LHCN-M2 (cell line): ENCODE data around the gene NUP155. TPM values are rescaled to one million over a fixed set of nuclear protein-coding genes. Genes with fewer than 3 reads are reported as not detected.
A peak's percentile ranks its signal among the peaks of the same experiment; 100 is the strongest.
"Not testable (repeated sequence)": the region's sequence is repeated elsewhere in the genome, so short reads cannot be mapped to it uniquely, and the experiment has no call there.

Experiments
- DNase-seq: peaks from one replicate; pipeline ENCODE4 v3.0.0-alpha.2; 2012; ENCODE audit warnings: low read depth
- polyA plus RNA-seq: library from polyadenylated mRNA; unstranded; fragments of >200 nt; gene quantifications from one replicate; pipeline ENCODE4 v1.2.1, GENCODE V29; 2012; ENCODE audit warnings: missing spikeins
- total RNA-seq: library from RNA; depleted of rRNA; stranded (reverse); fragments of >200 nt; gene quantifications from 2 replicates; pipeline ENCODE4 v1.2.3, GENCODE V29; 2014; rRNA removed

Gene NUP155
- 47.0 and 47.5 TPM in 2 replicates for total RNA-seq
- polyA plus RNA-seq: 10.8 TPM

DNA sequence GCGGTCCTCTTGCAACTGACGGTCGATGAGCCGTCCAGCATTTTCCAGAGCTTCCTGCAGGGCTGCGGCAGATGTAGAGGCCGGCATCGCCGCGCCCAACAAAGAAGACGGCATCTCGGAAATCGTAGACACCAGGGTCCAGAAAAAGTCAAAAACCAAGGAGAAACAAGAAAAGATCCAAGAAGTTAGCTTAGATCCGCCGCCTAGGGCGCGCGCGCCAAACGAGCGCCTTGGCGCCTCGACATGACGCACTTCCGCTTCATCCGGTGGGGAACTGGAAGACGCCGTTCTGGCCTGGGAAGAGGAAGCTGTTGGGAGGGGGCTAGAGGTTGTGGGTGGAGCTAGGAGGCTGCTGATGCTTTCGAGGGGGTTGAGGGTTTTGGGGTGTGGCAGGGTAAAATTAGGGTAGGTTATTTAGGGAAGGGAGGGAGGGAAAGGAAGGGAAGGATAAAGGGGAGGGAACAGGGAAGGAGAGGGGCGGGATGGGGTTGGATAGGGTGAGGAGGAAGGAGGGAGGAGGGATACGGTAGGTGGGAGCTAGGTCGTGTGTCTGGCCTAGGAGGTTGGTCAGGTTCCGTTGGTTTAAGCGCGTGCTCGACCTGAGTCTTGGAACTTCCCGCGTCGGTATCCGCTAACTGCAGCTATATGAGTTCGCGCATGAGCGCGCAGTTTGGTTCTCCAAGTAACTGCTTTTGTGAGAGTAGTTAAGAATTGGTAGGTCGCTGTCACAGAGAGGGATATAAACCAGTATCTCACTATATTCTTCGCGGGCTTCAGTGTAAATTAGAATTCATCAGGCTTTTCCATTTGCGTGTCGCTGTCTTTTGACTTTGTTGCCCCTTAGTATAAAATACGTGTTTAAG is at the start of gene NUP155:
NUP155 (minus strand) TSS at position 243 of the 863 bp plus-strand sequence; CDS start at position 114, 129 bp downstream.
- DNase-seq: peak; percentile 95

DNA sequence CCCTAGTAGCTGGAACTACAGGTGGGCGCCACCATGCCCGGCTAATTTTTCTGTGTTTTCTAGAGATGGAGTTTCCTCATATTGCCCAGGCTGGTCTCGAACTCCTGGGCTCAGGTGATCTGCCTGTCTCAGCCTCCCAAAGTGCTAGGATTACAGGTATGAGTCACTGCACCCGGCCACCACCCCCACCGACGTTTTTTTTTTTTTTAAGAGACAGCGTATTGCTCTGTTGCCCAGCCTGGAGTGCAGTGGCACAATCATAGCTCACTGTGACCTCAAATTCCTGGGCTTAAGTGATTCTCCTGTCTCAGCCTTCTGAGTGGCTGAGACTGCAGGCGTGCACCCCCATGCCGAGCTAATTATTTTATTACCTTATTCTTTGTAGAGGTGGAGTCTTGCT is 46.4 kb upstream of the NUP155 start:
- no peak for DNase-seq

DNA sequence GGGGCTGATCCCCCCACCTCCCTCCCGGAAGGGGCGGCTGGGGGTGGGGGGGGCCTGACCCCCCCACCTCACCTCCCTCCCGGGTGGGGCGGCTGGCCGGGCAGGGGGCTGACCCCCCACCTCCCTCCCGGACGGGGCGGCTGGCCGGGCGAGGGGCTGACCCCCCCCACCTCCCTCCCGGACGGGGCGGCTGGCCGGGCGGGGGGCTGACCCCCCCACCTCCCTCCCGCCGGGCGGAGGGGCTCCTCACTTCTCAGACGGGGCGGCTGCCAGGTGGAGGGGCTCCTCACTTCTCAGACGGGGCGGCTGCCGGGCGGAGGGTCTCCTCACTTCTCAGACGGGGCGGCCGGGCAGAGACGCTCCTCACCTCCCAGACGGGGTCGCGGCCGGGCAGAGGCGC is 44.5 kb upstream of the NUP155 start:
- not testable (repeated sequence) for DNase-seq

DNA sequence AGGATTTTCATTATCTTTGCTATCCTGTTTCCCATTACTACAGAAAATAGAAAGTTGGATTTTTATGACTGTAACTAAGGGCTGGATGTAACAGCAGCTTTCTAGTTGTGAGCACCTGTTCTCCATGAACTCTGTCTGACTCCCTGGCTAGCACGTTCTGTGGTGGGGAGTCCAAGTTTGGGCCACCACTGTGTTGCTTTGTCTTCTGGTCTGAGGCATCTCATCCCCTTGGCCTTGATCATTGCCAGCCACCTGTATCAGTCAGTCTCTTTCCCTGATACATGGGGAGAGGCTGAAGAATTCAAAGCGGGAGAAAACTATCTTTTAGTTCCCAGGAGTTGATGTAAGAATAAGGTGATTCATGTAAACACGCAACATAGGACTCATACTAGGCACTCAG is 41.6 kb upstream of the NUP155 start:
- DNase-seq: peak; percentile 69

DNA sequence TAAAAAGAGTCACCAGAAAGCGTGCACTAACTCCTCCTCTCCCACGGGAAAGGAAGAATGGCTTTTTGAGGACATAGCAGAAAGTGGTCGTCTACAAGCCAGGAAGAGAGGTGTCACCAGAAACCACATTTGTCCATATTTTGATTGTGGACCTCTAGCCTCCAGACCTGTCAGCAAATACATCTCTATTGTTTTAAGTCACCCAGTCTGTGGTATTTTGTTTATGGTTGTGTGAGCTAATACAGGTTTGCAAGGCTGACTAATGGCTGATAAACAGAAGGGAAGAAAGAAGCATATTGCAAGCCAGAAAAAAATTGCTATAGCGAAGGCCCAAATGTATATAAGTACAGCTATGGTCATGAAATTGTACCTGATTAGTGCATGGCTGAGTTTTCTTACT is 29.6 kb upstream of the NUP155 start:
- no peak for DNase-seq

DNA sequence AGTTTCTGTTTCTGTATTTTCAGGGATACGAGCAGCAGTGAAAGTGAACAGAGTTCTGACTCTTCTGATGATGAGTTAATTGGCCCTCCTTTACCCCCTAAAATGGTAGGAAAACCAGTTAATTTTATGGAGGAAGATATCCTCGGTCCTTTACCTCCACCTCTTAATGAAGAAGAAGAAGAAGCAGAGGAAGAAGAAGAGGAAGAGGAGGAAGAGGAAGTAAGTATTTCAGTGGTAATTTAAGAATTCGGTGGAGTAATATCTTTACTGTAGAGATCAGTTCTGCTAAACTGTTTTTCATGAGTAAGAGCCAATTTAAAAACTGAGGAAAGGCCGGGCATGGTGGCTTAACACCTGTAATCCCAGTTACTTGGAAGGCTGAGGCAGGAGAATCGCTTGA is 25.4 kb upstream of the NUP155 start:
- DNase-seq: no peak

DNA sequence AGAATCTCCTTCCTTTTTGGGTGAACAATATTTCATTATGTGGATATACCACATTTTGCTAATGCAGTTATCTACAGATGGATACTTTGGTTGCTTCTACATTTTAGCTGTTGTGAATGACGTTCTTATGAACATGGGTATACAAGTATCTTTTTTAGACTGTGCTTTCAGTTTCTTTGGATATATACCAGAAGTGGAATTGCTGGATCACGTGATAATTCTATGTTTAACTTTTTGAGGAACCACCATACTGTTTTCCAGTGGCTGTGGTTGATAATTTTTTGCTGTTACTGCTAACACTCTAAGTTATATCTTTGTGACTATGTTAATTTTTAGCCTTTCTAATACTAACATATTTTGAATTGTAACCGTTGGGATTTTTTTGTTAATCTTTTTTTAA is 20.7 kb upstream of the NUP155 start:
- no peak for DNase-seq

DNA sequence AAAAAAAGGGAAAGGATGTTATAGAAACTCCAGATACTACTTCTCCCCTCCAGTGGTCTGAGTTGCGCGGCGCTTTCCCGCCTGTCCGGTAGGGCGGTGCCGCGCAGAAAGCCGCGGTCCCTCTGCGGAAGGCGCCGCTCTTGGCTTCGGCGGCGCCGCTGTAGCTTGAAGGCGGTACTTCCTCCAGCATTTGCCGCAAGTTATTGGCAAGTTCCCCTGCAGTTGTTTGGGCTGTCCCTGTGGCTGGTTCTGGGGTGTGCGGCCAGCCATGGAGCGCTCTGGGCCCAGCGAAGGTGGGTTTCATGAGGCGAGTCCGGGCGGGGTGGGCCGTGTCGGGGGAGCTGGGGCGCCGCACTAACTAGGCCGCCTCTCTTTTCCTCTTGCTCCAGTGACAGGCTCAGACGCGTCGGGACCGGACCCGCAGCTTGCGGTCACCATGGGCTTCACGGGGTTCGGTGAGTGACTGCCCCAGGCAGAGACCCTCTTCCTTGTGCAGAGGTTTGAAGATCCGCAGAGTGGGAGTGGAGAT is 8.3 kb upstream of the NUP155 start, which contains the start of gene WDR70:
WDR70 (plus strand) TSS at position 219 of the 529 bp plus-strand sequence; CDS start at position 269, 50 bp downstream.
- DNase-seq: peak; percentile 87

DNA sequence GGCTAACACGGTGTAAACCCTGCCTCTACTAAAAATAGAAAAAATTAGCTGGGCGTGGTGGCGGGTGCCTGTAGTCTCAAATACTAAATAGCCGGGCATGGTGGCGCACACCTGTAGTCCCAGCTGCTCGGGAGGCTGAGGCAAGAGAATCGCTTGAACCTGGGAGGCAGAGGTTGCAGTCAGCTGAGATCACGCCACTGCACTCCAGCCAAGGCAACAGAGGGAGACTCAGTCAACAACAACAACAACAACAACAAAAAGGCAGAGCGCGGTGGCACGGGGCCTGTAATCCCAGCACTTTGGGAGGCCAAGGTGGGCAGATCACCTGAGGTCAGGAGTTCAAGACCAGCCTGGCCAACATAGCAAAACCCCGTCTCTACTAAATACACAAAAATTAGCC is 7.2 kb upstream of the NUP155 start:
- DNase-seq: not testable (repeated sequence)

DNA sequence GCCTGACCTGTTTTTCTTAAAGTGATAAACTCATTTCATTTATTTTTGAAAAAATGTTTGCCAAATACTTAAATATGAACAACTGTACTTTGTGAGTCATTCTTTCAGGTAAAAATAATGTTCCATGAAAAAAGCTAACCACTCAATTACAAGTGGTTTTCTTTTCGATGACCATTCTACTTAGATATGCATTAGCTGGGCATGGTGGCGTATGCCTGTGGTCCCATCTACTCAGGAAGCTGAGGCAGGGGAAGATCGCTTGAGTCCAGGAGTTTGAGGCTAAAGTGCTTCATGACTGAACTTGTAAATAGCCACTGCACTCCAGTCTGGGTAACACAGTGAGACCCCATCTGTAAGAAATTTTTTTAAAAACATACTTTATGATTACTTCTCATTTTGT is 4.2 kb upstream of the NUP155 start:
- DNase-seq: peak; percentile 19

DNA sequence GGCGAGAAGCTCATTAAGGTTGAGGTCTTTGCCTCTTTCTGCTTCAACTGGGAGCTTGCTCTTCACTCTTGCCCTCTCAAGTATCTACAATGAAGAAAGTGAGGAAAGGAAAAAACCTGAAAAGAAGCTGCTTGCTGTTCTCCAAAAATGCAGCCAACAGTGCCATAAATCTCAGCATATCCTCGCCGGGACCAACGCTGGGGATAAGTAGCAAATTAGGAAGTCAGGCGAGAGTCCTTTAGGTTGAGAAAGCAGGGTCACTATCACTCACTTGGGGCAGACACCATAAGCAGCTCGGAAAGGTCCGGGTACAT is 399 bp downstream of the NUP155 start:
- DNase-seq: peak; percentile 0

DNA sequence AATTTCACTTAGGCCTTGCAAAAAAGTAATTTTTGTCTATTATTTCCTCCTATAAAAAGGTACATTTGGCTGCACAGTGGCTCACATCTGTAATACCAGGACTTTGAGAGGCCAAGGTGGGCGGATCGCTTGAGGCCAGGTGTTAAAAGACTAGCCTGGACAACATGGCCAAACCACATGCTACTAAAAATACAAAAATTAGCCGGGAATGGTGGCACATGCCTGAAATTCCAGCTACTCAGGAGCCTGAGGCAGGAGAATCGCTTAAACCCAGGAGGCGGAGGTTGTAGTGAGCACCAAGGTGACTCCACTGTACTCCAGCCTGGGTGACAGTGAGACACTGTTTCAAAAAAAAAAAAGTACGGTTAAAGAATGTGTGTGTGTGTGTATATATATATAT is 15.7 kb downstream of the NUP155 start:
- no peak for DNase-seq

DNA sequence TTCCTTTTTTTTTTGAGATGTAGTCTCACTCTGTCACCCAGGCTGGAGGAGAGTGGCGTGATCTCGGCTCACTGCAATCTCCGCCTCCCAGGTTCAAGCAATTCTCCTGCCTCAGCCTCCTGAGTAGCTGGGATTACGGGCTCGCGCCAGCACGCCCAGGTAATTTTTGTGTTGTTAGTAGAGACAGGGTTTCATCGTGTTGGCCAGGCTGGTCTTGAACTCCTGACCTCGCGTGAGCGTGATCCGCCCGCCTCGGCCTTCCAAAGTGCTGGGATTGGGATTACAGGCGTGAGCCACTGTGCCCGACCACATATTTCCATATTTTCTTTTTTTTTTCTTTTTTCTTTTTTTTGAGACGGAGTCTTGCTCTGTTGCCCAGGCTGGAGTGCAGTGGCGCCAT is 28.2 kb downstream of the NUP155 start:
- not testable (repeated sequence) for DNase-seq

DNA sequence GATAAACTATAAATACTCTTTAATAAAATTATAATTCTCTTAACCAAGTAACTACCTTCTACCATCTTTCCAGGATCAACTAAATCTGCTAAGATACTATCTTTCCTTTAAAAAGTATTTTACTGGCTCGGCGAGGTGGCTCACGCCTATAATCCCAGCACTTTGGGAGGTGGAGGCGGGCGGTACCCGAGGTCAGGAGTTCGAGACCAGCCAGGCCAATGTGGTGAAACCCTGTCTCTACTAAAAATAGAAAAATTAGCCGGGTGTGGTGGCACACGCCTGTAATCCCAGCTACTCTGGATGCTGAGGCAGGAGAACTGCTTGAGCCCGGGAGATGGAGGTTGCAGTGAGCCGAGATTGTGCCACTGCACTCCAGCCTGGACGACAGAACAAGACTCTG is 36.2 kb downstream of the NUP155 start:
- not testable (repeated sequence) for DNase-seq

DNA sequence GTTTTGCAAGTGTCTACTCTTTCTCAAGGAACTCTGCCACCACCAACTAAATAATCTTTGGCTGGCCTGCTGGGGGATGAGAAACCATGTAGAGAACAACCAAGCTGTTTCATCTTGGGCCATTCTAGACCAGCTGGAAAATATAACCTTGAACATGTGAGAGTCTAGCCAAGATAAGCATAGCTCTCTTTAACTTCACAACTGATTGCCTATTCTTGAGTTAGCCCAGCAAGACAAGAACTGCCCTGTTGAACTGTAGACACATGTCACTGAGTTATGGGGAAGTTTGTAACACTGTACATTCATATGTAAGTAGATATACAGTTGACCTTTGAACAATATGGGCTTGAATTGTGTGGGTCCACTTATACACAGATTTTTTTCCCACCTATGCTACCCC is 44.4 kb downstream of the NUP155 start:
- DNase-seq: no peak

DNA sequence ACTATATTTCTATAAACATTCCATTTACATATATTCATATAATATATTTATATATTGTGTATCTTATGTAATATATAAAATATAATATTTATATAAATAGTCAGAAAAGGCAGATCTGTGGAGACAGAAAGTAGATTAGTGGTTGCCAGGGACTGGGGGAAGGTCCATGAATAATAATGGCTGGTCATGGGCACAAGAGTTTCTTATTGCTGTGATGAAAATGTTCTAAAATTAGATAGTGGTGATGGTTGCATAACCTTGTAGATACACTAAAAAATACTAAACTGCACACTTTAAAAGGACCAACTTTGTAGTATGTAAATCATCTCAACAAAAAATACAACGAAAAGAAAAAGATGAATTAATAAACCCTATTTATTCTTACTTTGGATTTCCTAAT is 47.3 kb downstream of the NUP155 start:
- no peak for DNase-seq

DNA sequence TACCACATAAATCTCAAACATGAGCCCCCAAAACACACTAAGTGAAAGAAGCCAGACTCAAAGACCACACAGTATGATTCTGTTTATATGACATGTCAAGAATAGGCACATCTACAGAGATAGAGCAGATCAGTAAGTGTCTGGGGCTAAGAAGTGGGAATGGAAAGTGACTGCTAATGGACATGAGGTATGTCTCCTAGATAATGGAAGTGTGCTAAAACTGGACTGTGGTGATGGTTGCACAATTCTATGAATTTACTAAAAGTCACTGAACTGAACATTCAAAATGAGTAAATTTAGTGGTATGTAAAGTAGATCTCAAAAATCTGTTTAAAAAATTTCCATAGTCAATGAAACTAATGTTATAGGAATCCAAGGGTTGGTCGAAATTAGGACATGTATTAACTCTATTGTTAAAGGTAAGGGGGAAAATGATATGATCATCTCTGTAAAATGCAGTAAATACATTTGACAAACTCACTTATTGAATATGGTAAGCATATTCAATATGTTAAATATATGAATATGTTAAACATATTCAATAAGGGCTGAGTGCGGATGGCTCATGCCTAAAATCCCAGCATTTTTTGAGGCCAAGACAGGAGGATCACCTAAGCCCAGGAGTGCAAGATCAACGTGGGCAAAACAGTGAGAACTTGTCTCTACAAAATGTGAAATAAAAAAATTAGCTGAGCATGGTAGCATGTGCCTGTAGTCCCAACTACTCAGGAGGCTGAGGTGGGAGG is 51.7 kb downstream of the NUP155 start:
- DNase-seq: no peak

DNA sequence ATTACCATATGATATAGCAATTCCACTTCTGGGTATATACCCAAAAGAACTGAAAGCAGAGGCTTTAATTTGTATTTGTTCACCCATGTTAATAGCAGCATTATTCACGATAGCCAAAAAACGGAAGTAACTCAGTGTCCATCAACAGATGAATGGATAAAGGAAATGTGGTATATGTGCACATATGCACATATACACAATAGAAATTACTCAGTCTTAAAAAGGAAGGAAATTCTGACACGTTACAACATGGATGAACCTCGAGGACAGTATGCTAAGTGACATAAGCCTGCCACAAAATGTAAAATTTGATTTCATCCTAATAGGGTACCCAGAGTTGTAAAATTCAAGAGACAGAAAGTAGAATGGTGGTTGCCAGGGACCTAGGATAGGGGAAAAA is 54.9 kb downstream of the NUP155 start:
- DNase-seq: no peak

DNA sequence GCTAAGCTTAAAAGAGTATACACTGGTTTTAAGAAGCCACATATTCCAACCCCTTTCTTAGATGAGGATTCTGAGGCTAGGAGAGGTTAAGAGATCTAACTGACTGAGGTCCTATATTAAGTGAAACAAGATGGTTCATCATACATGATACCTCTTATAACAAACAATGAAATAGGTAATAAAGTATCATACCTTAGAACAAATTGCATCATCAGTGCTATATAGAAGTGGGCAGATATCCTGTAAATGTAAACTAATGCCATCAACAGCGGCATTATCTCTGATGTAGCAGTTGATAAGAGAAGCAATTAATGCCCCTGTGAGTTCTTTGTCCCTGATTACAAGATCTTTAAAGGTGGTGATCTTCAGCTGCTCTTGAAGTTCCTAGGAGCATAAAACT is 60.5 kb downstream of the NUP155 start:
- DNase-seq: no peak

DNA sequence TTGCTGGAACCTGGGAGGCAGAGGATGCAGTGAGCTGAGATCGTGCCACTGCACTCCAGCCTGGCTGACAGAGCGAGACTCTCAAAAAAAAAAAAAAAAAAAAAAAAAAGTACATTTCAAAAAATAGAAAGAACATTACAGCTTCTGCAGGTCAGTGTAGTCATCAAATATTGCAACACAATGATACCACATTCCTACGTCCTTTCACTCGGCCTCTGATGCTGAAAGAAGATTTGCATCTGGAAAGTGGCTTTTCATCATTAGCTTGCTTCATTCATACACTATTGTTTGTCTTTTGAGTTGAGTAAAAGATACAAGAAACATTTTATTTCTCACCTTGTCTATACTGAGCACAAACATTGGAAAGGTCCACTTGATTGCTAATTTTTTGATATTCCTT is 62.1 kb downstream of the NUP155 start:
- peak; percentile 36 for DNase-seq

DNA sequence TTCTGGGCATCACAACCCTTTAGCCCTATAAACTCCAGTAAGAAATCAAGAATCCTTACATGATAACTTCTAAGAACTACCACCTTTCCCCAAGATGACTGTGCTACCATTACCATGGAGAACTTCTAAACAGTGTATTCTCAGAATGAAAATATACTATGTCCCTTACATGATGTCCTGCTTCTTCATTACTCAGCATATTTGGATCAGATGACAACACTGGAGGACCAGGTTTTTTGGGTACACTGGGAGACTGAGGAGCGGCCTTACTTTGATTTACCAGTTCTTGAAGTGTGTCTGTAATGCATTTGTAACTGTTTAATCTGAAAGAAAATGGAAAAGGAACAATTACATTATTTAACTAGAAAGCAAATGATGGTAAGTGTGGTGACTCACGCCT is 66.0 kb downstream of the NUP155 start:
- DNase-seq: no peak

DNA sequence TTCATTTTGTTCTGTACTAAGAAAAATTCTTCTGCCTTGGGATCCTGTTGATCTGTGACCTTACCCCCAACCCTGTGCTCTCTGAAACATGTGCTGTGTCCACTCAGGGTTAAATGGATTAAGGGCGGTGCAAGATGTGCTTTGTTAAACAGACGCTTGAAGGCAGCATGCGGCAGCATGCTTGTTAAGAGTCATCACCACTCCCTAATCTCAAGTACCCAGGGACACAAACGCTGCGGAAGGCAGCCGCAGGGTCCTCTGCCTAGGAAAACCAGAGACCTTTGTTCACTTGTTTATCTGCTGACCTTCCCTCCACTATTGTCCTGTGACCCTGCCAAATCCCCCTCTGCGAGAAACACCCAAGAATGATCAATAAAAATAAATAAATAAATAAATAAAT is 74.6 kb downstream of the NUP155 start:
- DNase-seq: not testable (repeated sequence)
